ENCODE measurements around the gene PXDN.

The PXDN gene

GRCh38 chr2:1606421-1607235 lies 137.7 kb downstream of the PXDN start:
- ATAC-seq = no peak
- TF ChIP-seq, protein P1, sequence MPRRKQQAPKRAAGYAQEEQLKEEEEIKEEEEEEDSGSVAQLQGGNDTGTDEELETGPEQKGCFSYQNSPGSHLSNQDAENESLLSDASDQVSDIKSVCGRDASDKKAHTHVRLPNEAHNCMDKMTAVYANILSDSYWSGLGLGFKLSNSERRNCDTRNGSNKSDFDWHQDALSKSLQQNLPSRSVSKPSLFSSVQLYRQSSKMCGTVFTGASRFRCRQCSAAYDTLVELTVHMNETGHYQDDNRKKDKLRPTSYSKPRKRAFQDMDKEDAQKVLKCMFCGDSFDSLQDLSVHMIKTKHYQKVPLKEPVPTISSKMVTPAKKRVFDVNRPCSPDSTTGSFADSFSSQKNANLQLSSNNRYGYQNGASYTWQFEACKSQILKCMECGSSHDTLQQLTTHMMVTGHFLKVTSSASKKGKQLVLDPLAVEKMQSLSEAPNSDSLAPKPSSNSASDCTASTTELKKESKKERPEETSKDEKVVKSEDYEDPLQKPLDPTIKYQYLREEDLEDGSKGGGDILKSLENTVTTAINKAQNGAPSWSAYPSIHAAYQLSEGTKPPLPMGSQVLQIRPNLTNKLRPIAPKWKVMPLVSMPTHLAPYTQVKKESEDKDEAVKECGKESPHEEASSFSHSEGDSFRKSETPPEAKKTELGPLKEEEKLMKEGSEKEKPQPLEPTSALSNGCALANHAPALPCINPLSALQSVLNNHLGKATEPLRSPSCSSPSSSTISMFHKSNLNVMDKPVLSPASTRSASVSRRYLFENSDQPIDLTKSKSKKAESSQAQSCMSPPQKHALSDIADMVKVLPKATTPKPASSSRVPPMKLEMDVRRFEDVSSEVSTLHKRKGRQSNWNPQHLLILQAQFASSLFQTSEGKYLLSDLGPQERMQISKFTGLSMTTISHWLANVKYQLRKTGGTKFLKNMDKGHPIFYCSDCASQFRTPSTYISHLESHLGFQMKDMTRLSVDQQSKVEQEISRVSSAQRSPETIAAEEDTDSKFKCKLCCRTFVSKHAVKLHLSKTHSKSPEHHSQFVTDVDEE (CRISPR knock-in tag; IDR thresholded peaks at IDR 0.05) = no peak
- TF ChIP-seq, protein P2, sequence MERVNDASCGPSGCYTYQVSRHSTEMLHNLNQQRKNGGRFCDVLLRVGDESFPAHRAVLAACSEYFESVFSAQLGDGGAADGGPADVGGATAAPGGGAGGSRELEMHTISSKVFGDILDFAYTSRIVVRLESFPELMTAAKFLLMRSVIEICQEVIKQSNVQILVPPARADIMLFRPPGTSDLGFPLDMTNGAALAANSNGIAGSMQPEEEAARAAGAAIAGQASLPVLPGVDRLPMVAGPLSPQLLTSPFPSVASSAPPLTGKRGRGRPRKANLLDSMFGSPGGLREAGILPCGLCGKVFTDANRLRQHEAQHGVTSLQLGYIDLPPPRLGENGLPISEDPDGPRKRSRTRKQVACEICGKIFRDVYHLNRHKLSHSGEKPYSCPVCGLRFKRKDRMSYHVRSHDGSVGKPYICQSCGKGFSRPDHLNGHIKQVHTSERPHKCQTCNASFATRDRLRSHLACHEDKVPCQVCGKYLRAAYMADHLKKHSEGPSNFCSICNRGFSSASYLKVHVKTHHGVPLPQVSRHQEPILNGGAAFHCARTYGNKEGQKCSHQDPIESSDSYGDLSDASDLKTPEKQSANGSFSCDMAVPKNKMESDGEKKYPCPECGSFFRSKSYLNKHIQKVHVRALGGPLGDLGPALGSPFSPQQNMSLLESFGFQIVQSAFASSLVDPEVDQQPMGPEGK (CRISPR knock-in tag; IDR thresholded peaks at IDR 0.05; ENCODE audit: borderline replicate concordance) = no peak
- TF ChIP-seq GLIS3 (CRISPR knock-in tag; IDR thresholded peaks at IDR 0.05) = no peak
- no peak for TF ChIP-seq ISL1 (CRISPR knock-in tag; IDR thresholded peaks at IDR 0.05)
- TF ChIP-seq CREB5 (CRISPR knock-in tag; IDR thresholded peaks at IDR 0.05; ENCODE audit: low read depth) = no peak
- no peak for TF ChIP-seq ESRRG (CRISPR knock-in tag; IDR thresholded peaks at IDR 0.05)
- no peak for TF ChIP-seq BACH2 (CRISPR knock-in tag; IDR thresholded peaks at IDR 0.05; ENCODE audit: borderline replicate concordance)
- TF ChIP-seq SNAI2 (CRISPR knock-in tag; IDR thresholded peaks at IDR 0.05) = no peak
- no peak for TF ChIP-seq ZFP30 (CRISPR knock-in tag; IDR thresholded peaks at IDR 0.05)
- no peak for TF ChIP-seq ZC3H10 (CRISPR knock-in tag; IDR thresholded peaks at IDR 0.05)
- TF ChIP-seq ZNF565 (CRISPR knock-in tag; conservative IDR thresholded peaks at IDR 0.05; ENCODE audit: low read depth) = no peak
- TF ChIP-seq CSRNP3 (CRISPR knock-in tag; IDR thresholded peaks at IDR 0.05) = no peak
- TF ChIP-seq OSR1 (CRISPR knock-in tag; IDR thresholded peaks at IDR 0.05) = no peak
- TF ChIP-seq ZFP3 (CRISPR knock-in tag; IDR thresholded peaks at IDR 0.05) = no peak
- no peak for TF ChIP-seq ZNF8 (CRISPR knock-in tag; IDR thresholded peaks at IDR 0.05)
- TF ChIP-seq PPARA (CRISPR knock-in tag; IDR thresholded peaks at IDR 0.05; ENCODE audit: borderline replicate concordance) = no peak
- TF ChIP-seq RARB (CRISPR knock-in tag; IDR thresholded peaks at IDR 0.05) = no peak
- TF ChIP-seq CSDC2 (CRISPR knock-in tag; IDR thresholded peaks at IDR 0.05) = no peak
- TF ChIP-seq TCF4 (CRISPR knock-in tag; IDR thresholded peaks at IDR 0.05; ENCODE audit: borderline replicate concordance) = no peak

DNA sequence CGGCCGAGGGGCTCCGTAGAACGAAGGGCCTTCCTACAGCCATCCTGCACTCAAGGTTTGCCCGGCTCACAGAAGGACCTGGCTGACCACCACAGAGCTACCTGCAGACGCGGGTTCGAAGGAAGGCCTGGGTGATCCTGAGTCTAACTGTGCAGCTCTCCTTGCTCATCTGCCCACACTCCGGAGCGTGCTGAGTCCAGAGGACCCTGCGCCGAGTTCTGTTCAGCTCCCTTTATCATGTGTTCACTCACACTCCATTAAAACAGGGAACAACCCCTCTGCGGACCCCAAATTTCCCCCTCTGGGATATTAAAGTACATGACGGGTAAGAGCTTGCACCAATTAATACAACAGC lies 138.3 kb downstream of the PXDN start:
- TF ChIP-seq ISL1 (CRISPR knock-in tag; IDR thresholded peaks at IDR 0.05) (no peak), GLIS3 (CRISPR knock-in tag; IDR thresholded peaks at IDR 0.05) (no peak), ZC3H10 (CRISPR knock-in tag; IDR thresholded peaks at IDR 0.05) (no peak), CSRNP3 (CRISPR knock-in tag; IDR thresholded peaks at IDR 0.05) (no peak), ESRRG (CRISPR knock-in tag; IDR thresholded peaks at IDR 0.05) (no peak), PPARA (CRISPR knock-in tag; IDR thresholded peaks at IDR 0.05; ENCODE audit: borderline replicate concordance) (no peak), BACH2 (CRISPR knock-in tag; IDR thresholded peaks at IDR 0.05; ENCODE audit: borderline replicate concordance) (no peak), ZNF565 (CRISPR knock-in tag; conservative IDR thresholded peaks at IDR 0.05; ENCODE audit: low read depth) (no peak), ZNF70 (CRISPR knock-in tag; IDR thresholded peaks at IDR 0.05) (no peak), ARNTL (CRISPR knock-in tag; IDR thresholded peaks at IDR 0.05; ENCODE audit: borderline replicate concordance, low read depth) (no peak), SNAI2 (CRISPR knock-in tag; IDR thresholded peaks at IDR 0.05) (no peak), ZNF8 (CRISPR knock-in tag; IDR thresholded peaks at IDR 0.05) (no peak), CREB5 (CRISPR knock-in tag; IDR thresholded peaks at IDR 0.05; ENCODE audit: low read depth) (no peak), TCF4 (CRISPR knock-in tag; IDR thresholded peaks at IDR 0.05; ENCODE audit: borderline replicate concordance) (no peak), ZFP30 (CRISPR knock-in tag; IDR thresholded peaks at IDR 0.05) (no peak)
- TF ChIP-seq, protein P1 (CRISPR knock-in tag; IDR thresholded peaks at IDR 0.05) = no peak
- ATAC-seq = no peak; the same call in 2 of the 3 replicates
